HepG2 (cell line): Measurements from ENCODE around the gene AAMP. TPM values are rescaled to one million over a fixed set of nuclear protein-coding genes. Genes with fewer than 3 reads are reported as not detected.
A peak's percentile ranks its signal among the peaks of the same experiment; 100 is the strongest.

ENCODE experiments used
- CBX1 ChIP-seq: IDR thresholded peaks from one replicate; pipeline ENCODE4 v1.6.1; 2016; ENCODE audit warnings: antibody characterized with exemption, low read depth
- CCDC6 ChIP-seq: sonication (generic); formaldehyde crosslinking; IDR thresholded peaks from 2 replicates; pipeline ENCODE4 v1.8.1; 2022; ENCODE audit warnings: mild to moderate bottlenecking, missing genetic modification reagents, moderate library complexity
- GATAD2A ChIP-seq: IDR thresholded peaks from 2 replicates; pipeline ENCODE4 v1.6.1; 2016
- GFI1 ChIP-seq: sonication (generic); formaldehyde crosslinking; IDR thresholded peaks from 2 replicates; pipeline ENCODE4 v1.5.0; 2020; ENCODE audit warnings: missing genetic modification reagents, mild to moderate bottlenecking, borderline replicate concordance
- PLRG1 ChIP-seq: fragments of 450-650 bp; conservative IDR thresholded peaks from 2 replicates; pipeline ENCODE4 v1.6.1; 2016
- POLR2G ChIP-seq: fragments of 200-400 bp; formaldehyde crosslinking; IDR thresholded peaks from 2 replicates; pipeline ENCODE4 v1.6.1; 2018; ENCODE audit warnings: mild to moderate bottlenecking, low read depth, low read length, moderate library complexity
- SNAPC5 ChIP-seq: sonication (generic); formaldehyde crosslinking; IDR thresholded peaks from 2 replicates; pipeline ENCODE4 v1.8.1; 2023; ENCODE audit warnings: mild to moderate bottlenecking, missing genetic modification reagents, borderline replicate concordance
- TAF1 ChIP-seq: sonication (generic); formaldehyde crosslinking; IDR thresholded peaks from 2 replicates; pipeline ENCODE4 v1.4.0; 2020; ENCODE audit warnings: missing genetic modification reagents
- TMF1 ChIP-seq: sonication (generic); formaldehyde crosslinking; IDR thresholded peaks from 2 replicates; pipeline ENCODE4 v1.8.1; 2022; ENCODE audit warnings: low read depth, missing genetic modification reagents
- XRCC5 ChIP-seq: fragments of 200-400 bp; formaldehyde crosslinking; optimal IDR thresholded peaks from 2 replicates; pipeline ENCODE3; 2017; ENCODE audit warnings: mild to moderate bottlenecking, low read length
- ZBTB20 ChIP-seq: sonication (generic); formaldehyde crosslinking; IDR thresholded peaks from 2 replicates; pipeline ENCODE4 v1.8.1; 2023; ENCODE audit warnings: missing genetic modification reagents, low read depth, mild to moderate bottlenecking, borderline replicate concordance
- ZBTB3 ChIP-seq: sonication (generic); formaldehyde crosslinking; IDR thresholded peaks from 2 replicates; pipeline ENCODE4 v1.4.0; 2020; ENCODE audit warnings: low read depth, mild to moderate bottlenecking, moderate library complexity, missing genetic modification reagents, borderline replicate concordance
- ZNF10 ChIP-seq: sonication (generic); formaldehyde crosslinking; IDR thresholded peaks from 2 replicates; pipeline ENCODE4 v1.4.0; 2020; ENCODE audit warnings: mild to moderate bottlenecking, low read depth, missing genetic modification reagents, borderline replicate concordance
- ZNF24 ChIP-seq: fragments of 450-650 bp; IDR thresholded peaks from 2 replicates; pipeline ENCODE4 v1.6.1; 2017; ENCODE audit warnings: antibody characterized with exemption, mild to moderate bottlenecking
- ZNF772 ChIP-seq: sonication (generic); formaldehyde crosslinking; IDR thresholded peaks from 2 replicates; pipeline ENCODE4 v1.5.0; 2020; ENCODE audit warnings: mild to moderate bottlenecking, missing genetic modification reagents
- ZNF879 ChIP-seq: sonication (generic); formaldehyde crosslinking; IDR thresholded peaks from 2 replicates; pipeline ENCODE4 v1.8.1; 2023; ENCODE audit warnings: missing genetic modification reagents
- polyA plus RNA-seq, 8 experiments: library from polyadenylated mRNA; depleted of rRNA in 3 of 8; stranded (reverse) in 7 of 8; unstranded in 1 of 8; fragments of >200 nt; fragmentation: Illumina TruSeq in 4 of 8; extraction: Trizol in 4 of 8; gene quantifications; 2 replicates each; pipeline versions ENCODE4 v1.2.1 to v1.2.3, GENCODE V29; 2011 to 2016; ENCODE audit warnings: low read depth in 4 of 8, missing spikeins in 1 of 8, mixed read lengths in 1 of 8; ENCODE audit not compliant: insufficient read depth in 1 of 8
- total RNA-seq, 5 experiments: library from RNA; depleted of rRNA; stranded (reverse); fragments of >200 nt; fragmentation: Illumina TruSeq; extraction: Trizol; gene quantifications; 2 replicates each; pipeline ENCODE4 v1.2.3, GENCODE V29; 2016; ENCODE audit warnings: low read depth in 1 of 5
- TF ChIP-seq, protein P1 (sequence below): sonication (generic); formaldehyde crosslinking; IDR thresholded peaks from 2 replicates; pipeline ENCODE4 v1.4.0; 2020; ENCODE audit warnings: missing genetic modification reagents, low read depth, mild to moderate bottlenecking, borderline replicate concordance
- TF ChIP-seq, protein P2 (sequence below): sonication (generic); formaldehyde crosslinking; IDR thresholded peaks from 2 replicates; pipeline ENCODE4 v1.5.0; 2020; ENCODE audit warnings: missing genetic modification reagents
- TF ChIP-seq, protein P3 (sequence below): sonication (generic); formaldehyde crosslinking; IDR thresholded peaks from 2 replicates; pipeline ENCODE4 v1.4.0; 2020; ENCODE audit warnings: missing genetic modification reagents, borderline replicate concordance
- TF ChIP-seq, protein P4 (sequence below): sonication (generic); formaldehyde crosslinking; IDR thresholded peaks from 2 replicates; pipeline ENCODE4 v1.9.0; 2021; ENCODE audit warnings: missing genetic modification reagents, borderline replicate concordance

AAMP gene
- total and polyA plus RNA-seq, 2 of the 13 experiments (the other 11 are each of a cell fraction or from before 2014, with no cell fraction given) = 110 to 186 TPM

GRCh38 chr2:218301176-218301819 lies 31.4 kb upstream of the AAMP start (continued):
- TF ChIP-seq, protein P1, sequence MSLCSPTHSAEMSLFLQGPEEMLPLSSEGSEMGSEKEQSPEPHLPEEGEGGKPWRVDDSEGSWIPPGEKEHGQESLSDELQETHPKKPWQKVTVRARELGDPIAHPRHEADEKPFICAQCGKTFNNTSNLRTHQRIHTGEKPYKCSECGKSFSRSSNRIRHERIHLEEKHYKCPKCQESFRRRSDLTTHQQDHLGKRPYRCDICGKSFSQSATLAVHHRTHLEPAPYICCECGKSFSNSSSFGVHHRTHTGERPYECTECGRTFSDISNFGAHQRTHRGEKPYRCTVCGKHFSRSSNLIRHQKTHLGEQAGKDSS = peak; percentile 74; the same call in 1 of the 2 replicates
- peak; percentile 67 for TF ChIP-seq XRCC5
- TF ChIP-seq, protein P2, sequence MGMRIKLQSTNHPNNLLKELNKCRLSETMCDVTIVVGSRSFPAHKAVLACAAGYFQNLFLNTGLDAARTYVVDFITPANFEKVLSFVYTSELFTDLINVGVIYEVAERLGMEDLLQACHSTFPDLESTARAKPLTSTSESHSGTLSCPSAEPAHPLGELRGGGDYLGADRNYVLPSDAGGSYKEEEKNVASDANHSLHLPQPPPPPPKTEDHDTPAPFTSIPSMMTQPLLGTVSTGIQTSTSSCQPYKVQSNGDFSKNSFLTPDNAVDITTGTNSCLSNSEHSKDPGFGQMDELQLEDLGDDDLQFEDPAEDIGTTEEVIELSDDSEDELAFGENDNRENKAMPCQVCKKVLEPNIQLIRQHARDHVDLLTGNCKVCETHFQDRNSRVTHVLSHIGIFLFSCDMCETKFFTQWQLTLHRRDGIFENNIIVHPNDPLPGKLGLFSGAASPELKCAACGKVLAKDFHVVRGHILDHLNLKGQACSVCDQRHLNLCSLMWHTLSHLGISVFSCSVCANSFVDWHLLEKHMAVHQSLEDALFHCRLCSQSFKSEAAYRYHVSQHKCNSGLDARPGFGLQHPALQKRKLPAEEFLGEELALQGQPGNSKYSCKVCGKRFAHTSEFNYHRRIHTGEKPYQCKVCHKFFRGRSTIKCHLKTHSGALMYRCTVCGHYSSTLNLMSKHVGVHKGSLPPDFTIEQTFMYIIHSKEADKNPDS (CRISPR knock-in tag) = no peak
- TF ChIP-seq, protein P3, sequence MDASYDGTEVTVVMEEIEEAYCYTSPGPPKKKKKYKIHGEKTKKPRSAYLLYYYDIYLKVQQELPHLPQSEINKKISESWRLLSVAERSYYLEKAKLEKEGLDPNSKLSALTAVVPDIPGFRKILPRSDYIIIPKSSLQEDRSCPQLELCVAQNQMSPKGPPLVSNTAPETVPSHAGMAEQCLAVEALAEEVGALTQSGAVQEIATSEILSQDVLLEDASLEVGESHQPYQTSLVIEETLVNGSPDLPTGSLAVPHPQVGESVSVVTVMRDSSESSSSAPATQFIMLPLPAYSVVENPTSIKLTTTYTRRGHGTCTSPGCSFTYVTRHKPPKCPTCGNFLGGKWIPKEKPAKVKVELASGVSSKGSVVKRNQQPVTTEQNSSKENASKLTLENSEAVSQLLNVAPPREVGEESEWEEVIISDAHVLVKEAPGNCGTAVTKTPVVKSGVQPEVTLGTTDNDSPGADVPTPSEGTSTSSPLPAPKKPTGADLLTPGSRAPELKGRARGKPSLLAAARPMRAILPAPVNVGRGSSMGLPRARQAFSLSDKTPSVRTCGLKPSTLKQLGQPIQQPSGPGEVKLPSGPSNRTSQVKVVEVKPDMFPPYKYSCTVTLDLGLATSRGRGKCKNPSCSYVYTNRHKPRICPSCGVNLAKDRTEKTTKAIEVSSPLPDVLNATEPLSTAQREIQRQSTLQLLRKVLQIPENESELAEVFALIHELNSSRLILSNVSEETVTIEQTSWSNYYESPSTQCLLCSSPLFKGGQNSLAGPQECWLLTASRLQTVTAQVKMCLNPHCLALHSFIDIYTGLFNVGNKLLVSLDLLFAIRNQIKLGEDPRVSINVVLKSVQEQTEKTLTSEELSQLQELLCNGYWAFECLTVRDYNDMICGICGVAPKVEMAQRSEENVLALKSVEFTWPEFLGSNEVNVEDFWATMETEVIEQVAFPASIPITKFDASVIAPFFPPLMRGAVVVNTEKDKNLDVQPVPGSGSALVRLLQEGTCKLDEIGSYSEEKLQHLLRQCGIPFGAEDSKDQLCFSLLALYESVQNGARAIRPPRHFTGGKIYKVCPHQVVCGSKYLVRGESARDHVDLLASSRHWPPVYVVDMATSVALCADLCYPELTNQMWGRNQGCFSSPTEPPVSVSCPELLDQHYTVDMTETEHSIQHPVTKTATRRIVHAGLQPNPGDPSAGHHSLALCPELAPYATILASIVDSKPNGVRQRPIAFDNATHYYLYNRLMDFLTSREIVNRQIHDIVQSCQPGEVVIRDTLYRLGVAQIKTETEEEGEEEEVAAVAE = 0 out of 2 replicates have a peak, but pooled peaks have one; percentile 68
- no peak for TF ChIP-seq TAF1
- TF ChIP-seq ZNF10 = no peak
- TF ChIP-seq, protein P4, sequence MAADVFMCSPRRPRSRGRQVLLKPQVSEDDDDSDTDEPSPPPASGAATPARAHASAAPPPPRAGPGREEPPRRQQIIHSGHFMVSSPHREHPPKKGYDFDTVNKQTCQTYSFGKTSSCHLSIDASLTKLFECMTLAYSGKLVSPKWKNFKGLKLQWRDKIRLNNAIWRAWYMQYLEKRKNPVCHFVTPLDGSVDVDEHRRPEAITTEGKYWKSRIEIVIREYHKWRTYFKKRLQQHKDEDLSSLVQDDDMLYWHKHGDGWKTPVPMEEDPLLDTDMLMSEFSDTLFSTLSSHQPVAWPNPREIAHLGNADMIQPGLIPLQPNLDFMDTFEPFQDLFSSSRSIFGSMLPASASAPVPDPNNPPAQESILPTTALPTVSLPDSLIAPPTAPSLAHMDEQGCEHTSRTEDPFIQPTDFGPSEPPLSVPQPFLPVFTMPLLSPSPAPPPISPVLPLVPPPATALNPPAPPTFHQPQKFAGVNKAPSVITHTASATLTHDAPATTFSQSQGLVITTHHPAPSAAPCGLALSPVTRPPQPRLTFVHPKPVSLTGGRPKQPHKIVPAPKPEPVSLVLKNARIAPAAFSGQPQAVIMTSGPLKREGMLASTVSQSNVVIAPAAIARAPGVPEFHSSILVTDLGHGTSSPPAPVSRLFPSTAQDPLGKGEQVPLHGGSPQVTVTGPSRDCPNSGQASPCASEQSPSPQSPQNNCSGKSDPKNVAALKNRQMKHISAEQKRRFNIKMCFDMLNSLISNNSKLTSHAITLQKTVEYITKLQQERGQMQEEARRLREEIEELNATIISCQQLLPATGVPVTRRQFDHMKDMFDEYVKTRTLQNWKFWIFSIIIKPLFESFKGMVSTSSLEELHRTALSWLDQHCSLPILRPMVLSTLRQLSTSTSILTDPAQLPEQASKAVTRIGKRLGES = no peak
- peak; percentile 73 for TF ChIP-seq CBX1
- no peak for TF ChIP-seq PLRG1
- no peak for TF ChIP-seq ZNF879 (CRISPR knock-in tag)
- TF ChIP-seq ZNF772 (CRISPR knock-in tag) = 0 out of 2 replicates have a peak, but pooled peaks have one; percentile 44
- TF ChIP-seq GATAD2A (CRISPR knock-in tag) = peak; percentile 81
- TF ChIP-seq SNAPC5 (CRISPR knock-in tag) = no peak
- no peak for TF ChIP-seq TMF1 (CRISPR knock-in tag)
- no peak for TF ChIP-seq CCDC6 (CRISPR knock-in tag)
- TF ChIP-seq ZBTB20 = no peak
- no peak for TF ChIP-seq POLR2G
- peak; percentile 69 for TF ChIP-seq GFI1 (CRISPR knock-in tag)
- no peak for TF ChIP-seq ZBTB3 (CRISPR knock-in tag)
- TF ChIP-seq ZNF24 = peak; percentile 23; the same call in 1 of the 2 replicates
